GM23338 (cell line): ENCODE data around the gene PCBP3.

Experiments used
- CREB1 ChIP-seq: fragments of 250-450 bp; sonication (Bioruptor Pico); IDR thresholded peaks from 2 replicates; pipeline ENCODE4 v1.5.0; 2020; ENCODE audit warnings: low read depth, mild to moderate bottlenecking, moderate library complexity
- EZH2 ChIP-seq: fragments of 200-600 bp; sonication (generic); IDR thresholded peaks from one replicate; pipeline ENCODE4 v1.8.0; 2017; ENCODE audit warnings: antibody characterized with exemption, mild to moderate bottlenecking, low read depth; ENCODE audit not compliant: unreplicated experiment
- EZH2phosphoT487 ChIP-seq: fragments of 200-600 bp; sonication (generic); IDR thresholded peaks from one replicate; pipeline ENCODE4 v1.8.1; 2018; ENCODE audit warnings: antibody characterized with exemption; ENCODE audit not compliant: unreplicated experiment
- JUNB ChIP-seq: IDR thresholded peaks from one replicate; pipeline ENCODE4 v1.6.1; 2016; ENCODE audit warnings: antibody characterized with exemption; ENCODE audit not compliant: unreplicated experiment
- NANOG ChIP-seq: IDR thresholded peaks from 2 replicates; pipeline ENCODE4 v1.6.1; 2016; ENCODE audit warnings: antibody characterized with exemption, borderline replicate concordance
- POLR2AphosphoS5 ChIP-seq: IDR thresholded peaks from 2 replicates; pipeline ENCODE4 v1.6.1; 2016; ENCODE audit warnings: antibody characterized with exemption, low read depth
- STAT1 ChIP-seq: IDR thresholded peaks from one replicate; pipeline ENCODE4 v1.6.1; 2016; ENCODE audit warnings: antibody characterized with exemption; ENCODE audit not compliant: unreplicated experiment
- ZNF114 ChIP-seq: fragments of 250-450 bp; sonication (Bioruptor Pico); IDR thresholded peaks from 2 replicates; pipeline ENCODE4 v1.5.0; 2020; ENCODE audit warnings: mild to moderate bottlenecking, moderate library complexity
- ZNF331 ChIP-seq: fragments of 250-450 bp; sonication (Bioruptor Pico); IDR thresholded peaks from 2 replicates; pipeline ENCODE4 v1.5.0; 2020; ENCODE audit warnings: low read depth, mild to moderate bottlenecking, moderate library complexity
- TF ChIP-seq, protein P1 (sequence below), 2 experiments: fragments of 200-600 bp in 1 of 2; sonication (generic) in 1 of 2; conservative IDR thresholded peaks; 2 replicates each; pipeline versions ENCODE4 v1.5.1 to v1.6.1; 2016 to 2017; ENCODE audit warnings: antibody characterized with exemption in 2 of 2, low read depth in 2 of 2, mild to moderate bottlenecking in 2 of 2, moderate library complexity in 1 of 2
- TF ChIP-seq, protein P2 (sequence below): IDR thresholded peaks from one replicate; pipeline ENCODE4 v1.6.1; 2018; ENCODE audit warnings: antibody characterized with exemption; ENCODE audit not compliant: unreplicated experiment
- TF ChIP-seq, protein P3 (sequence below): fragments of 250-450 bp; sonication (Bioruptor Pico); IDR thresholded peaks from 2 replicates; pipeline ENCODE4 v1.5.0; 2020; ENCODE audit warnings: mild to moderate bottlenecking, moderate library complexity

DNA sequence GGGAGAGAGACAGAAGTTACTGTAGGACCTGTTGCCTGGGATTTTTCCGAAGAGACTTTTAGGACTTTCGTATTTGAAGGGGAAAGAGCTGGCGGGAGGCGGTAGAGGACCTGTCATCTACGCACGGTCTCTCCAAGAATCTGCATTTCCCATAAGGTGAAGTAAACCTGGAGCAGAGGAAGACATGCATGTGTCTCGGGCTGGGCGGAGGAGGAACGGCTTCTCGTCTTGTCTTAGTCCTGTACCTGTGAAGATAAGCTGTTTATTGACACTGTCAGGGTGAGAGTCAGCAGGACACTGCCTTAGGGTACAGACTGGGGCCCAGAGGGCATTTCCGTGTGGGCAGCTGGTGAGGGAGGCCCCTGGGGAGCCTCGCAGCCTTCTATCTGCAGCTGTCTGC lies 214.7 kb downstream of the PCBP3 start:
- TF ChIP-seq, protein P1, sequence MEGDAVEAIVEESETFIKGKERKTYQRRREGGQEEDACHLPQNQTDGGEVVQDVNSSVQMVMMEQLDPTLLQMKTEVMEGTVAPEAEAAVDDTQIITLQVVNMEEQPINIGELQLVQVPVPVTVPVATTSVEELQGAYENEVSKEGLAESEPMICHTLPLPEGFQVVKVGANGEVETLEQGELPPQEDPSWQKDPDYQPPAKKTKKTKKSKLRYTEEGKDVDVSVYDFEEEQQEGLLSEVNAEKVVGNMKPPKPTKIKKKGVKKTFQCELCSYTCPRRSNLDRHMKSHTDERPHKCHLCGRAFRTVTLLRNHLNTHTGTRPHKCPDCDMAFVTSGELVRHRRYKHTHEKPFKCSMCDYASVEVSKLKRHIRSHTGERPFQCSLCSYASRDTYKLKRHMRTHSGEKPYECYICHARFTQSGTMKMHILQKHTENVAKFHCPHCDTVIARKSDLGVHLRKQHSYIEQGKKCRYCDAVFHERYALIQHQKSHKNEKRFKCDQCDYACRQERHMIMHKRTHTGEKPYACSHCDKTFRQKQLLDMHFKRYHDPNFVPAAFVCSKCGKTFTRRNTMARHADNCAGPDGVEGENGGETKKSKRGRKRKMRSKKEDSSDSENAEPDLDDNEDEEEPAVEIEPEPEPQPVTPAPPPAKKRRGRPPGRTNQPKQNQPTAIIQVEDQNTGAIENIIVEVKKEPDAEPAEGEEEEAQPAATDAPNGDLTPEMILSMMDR (conservative IDR thresholded peaks at IDR 0.05; ENCODE audit: low read depth in 2 of 2): no peak
- TF ChIP-seq EZH2: no peak
- no peak for TF ChIP-seq EZH2phosphoT487
- TF ChIP-seq, protein P2, sequence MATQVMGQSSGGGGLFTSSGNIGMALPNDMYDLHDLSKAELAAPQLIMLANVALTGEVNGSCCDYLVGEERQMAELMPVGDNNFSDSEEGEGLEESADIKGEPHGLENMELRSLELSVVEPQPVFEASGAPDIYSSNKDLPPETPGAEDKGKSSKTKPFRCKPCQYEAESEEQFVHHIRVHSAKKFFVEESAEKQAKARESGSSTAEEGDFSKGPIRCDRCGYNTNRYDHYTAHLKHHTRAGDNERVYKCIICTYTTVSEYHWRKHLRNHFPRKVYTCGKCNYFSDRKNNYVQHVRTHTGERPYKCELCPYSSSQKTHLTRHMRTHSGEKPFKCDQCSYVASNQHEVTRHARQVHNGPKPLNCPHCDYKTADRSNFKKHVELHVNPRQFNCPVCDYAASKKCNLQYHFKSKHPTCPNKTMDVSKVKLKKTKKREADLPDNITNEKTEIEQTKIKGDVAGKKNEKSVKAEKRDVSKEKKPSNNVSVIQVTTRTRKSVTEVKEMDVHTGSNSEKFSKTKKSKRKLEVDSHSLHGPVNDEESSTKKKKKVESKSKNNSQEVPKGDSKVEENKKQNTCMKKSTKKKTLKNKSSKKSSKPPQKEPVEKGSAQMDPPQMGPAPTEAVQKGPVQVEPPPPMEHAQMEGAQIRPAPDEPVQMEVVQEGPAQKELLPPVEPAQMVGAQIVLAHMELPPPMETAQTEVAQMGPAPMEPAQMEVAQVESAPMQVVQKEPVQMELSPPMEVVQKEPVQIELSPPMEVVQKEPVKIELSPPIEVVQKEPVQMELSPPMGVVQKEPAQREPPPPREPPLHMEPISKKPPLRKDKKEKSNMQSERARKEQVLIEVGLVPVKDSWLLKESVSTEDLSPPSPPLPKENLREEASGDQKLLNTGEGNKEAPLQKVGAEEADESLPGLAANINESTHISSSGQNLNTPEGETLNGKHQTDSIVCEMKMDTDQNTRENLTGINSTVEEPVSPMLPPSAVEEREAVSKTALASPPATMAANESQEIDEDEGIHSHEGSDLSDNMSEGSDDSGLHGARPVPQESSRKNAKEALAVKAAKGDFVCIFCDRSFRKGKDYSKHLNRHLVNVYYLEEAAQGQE: no peak
- no peak for TF ChIP-seq POLR2AphosphoS5
- no peak for TF ChIP-seq ZNF331 (CRISPR knock-in tag)
- no peak for TF ChIP-seq JUNB
- TF ChIP-seq STAT1: no peak
- no peak for TF ChIP-seq ZNF114 (CRISPR knock-in tag)
- no peak for TF ChIP-seq CREB1 (CRISPR knock-in tag)
- TF ChIP-seq, protein P3, sequence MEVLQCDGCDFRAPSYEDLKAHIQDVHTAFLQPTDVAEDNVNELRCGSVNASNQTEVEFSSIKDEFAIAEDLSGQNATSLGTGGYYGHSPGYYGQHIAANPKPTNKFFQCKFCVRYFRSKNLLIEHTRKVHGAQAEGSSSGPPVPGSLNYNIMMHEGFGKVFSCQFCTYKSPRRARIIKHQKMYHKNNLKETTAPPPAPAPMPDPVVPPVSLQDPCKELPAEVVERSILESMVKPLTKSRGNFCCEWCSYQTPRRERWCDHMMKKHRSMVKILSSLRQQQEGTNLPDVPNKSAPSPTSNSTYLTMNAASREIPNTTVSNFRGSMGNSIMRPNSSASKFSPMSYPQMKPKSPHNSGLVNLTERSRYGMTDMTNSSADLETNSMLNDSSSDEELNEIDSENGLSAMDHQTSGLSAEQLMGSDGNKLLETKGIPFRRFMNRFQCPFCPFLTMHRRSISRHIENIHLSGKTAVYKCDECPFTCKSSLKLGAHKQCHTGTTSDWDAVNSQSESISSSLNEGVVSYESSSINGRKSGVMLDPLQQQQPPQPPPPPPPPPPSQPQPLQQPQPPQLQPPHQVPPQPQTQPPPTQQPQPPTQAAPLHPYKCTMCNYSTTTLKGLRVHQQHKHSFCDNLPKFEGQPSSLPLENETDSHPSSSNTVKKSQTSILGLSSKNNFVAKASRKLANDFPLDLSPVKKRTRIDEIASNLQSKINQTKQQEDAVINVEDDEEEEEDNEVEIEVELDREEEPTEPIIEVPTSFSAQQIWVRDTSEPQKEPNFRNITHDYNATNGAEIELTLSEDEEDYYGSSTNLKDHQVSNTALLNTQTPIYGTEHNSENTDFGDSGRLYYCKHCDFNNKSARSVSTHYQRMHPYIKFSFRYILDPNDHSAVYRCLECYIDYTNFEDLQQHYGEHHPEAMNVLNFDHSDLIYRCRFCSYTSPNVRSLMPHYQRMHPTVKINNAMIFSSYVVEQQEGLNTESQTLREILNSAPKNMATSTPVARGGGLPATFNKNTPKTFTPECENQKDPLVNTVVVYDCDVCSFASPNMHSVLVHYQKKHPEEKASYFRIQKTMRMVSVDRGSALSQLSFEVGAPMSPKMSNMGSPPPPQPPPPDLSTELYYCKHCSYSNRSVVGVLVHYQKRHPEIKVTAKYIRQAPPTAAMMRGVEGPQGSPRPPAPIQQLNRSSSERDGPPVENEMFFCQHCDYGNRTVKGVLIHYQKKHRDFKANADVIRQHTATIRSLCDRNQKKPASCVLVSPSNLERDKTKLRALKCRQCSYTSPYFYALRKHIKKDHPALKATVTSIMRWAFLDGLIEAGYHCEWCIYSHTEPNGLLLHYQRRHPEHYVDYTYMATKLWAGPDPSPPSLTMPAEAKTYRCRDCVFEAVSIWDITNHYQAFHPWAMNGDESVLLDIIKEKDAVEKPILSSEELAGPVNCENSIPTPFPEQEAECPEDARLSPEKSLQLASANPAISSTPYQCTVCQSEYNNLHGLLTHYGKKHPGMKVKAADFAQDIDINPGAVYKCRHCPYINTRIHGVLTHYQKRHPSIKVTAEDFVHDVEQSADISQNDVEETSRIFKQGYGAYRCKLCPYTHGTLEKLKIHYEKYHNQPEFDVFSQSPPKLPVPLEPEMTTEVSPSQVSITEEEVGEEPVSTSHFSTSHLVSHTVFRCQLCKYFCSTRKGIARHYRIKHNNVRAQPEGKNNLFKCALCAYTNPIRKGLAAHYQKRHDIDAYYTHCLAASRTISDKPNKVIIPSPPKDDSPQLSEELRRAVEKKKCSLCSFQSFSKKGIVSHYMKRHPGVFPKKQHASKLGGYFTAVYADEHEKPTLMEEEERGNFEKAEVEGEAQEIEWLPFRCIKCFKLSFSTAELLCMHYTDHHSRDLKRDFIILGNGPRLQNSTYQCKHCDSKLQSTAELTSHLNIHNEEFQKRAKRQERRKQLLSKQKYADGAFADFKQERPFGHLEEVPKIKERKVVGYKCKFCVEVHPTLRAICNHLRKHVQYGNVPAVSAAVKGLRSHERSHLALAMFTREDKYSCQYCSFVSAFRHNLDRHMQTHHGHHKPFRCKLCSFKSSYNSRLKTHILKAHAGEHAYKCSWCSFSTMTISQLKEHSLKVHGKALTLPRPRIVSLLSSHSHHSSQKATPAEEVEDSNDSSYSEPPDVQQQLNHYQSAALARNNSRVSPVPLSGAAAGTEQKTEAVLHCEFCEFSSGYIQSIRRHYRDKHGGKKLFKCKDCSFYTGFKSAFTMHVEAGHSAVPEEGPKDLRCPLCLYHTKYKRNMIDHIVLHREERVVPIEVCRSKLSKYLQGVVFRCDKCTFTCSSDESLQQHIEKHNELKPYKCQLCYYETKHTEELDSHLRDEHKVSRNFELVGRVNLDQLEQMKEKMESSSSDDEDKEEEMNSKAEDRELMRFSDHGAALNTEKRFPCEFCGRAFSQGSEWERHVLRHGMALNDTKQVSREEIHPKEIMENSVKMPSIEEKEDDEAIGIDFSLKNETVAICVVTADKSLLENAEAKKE (CRISPR knock-in tag): no peak
- no peak for TF ChIP-seq NANOG
